H9 (cell line): Measurements from ENCODE around the gene PGF. TPM values are rescaled to one million over a fixed set of nuclear protein-coding genes. Genes with fewer than 3 reads are reported as not detected.

Experiments used
- DNase-seq: peaks from one replicate; pipeline ENCODE4 v3.0.0-alpha.2; 2017
- H2AFZ ChIP-seq: one replicate; pipeline ENCODE4 v1.6.1; 2013; ENCODE audit warnings: mild to moderate bottlenecking, low read length, control low read depth, moderate library complexity
- H2AK5ac ChIP-seq: 2 replicates; pipeline ENCODE4 v1.6.1; 2013; ENCODE audit warnings: low read length, control low read depth, mixed read lengths; ENCODE audit not compliant: insufficient read length
- H2BK120ac ChIP-seq: one replicate; pipeline ENCODE4 v1.6.1; 2013; ENCODE audit warnings: low read depth, mild to moderate bottlenecking, low read length, control low read depth, inconsistent platforms; ENCODE audit not compliant: poor library complexity, severe bottlenecking
- H2BK12ac ChIP-seq: 2 replicates; pipeline ENCODE4 v1.6.1; 2013; ENCODE audit warnings: low read length, control low read depth, mixed read lengths, low read depth; ENCODE audit not compliant: insufficient read length
- H2BK15ac ChIP-seq: 2 replicates; pipeline ENCODE4 v1.6.1; 2013; ENCODE audit warnings: low read depth, low read length, control low read depth
- H2BK20ac ChIP-seq: one replicate; pipeline ENCODE4 v1.6.1; 2013; ENCODE audit warnings: low read depth, mild to moderate bottlenecking, low read length, control low read depth, inconsistent platforms; ENCODE audit not compliant: poor library complexity, severe bottlenecking
- H2BK5ac ChIP-seq: 2 replicates; pipeline ENCODE4 v1.6.1; 2013; ENCODE audit warnings: low read length, control low read depth, mixed read lengths; ENCODE audit not compliant: insufficient read length
- H3K14ac ChIP-seq: 2 replicates; pipeline ENCODE4 v1.6.1; 2013; ENCODE audit warnings: low read length, control low read depth; ENCODE audit not compliant: insufficient read depth
- H3K18ac ChIP-seq: 2 replicates; pipeline ENCODE4 v1.6.1; 2013; ENCODE audit warnings: low read depth, mild to moderate bottlenecking, mixed read lengths, low read length, control low read depth; ENCODE audit not compliant: insufficient read length
- H3K23ac ChIP-seq: 2 replicates; pipeline ENCODE4 v1.6.1; 2013; ENCODE audit warnings: low read length, control low read depth, mixed read lengths, low read depth; ENCODE audit not compliant: insufficient read length
- H3K23me2 ChIP-seq: 2 replicates; pipeline ENCODE4 v1.6.1; 2013; ENCODE audit warnings: low read depth, mild to moderate bottlenecking, mixed read lengths, low read length, control low read depth; ENCODE audit not compliant: insufficient read length, poor library complexity, severe bottlenecking
- H3K27ac ChIP-seq: 2 replicates; pipeline ENCODE4 v1.5.1; 2013; ENCODE audit warnings: low read length, control low read depth, mixed read lengths, low read depth; ENCODE audit not compliant: insufficient read length
- H3K27me3 ChIP-seq: 2 replicates; pipeline ENCODE4 v1.6.1; 2013; ENCODE audit warnings: low read length, control low read depth, inconsistent platforms; ENCODE audit not compliant: insufficient read depth
- H3K4ac ChIP-seq: 2 replicates; pipeline ENCODE4 v1.6.1; 2013; ENCODE audit warnings: low read depth, mild to moderate bottlenecking, control low read depth, inconsistent platforms, low read length, moderate library complexity
- H3K4me1 ChIP-seq: 2 replicates; pipeline ENCODE4 v1.6.1; 2013; ENCODE audit warnings: low read length, control low read depth, inconsistent platforms; ENCODE audit not compliant: insufficient read depth
- H3K4me2 ChIP-seq: 2 replicates; pipeline ENCODE4 v1.6.1; 2013; ENCODE audit warnings: low read length, control low read depth, mixed read lengths; ENCODE audit not compliant: insufficient read length, insufficient read depth
- H3K56ac ChIP-seq: 2 replicates; pipeline ENCODE4 v1.6.1; 2013; ENCODE audit warnings: low read depth, mild to moderate bottlenecking, mixed read lengths, low read length, control low read depth; ENCODE audit not compliant: insufficient read length
- H3K79me1 ChIP-seq: 2 replicates; pipeline ENCODE4 v1.6.1; 2013; ENCODE audit warnings: low read depth, mild to moderate bottlenecking, moderate library complexity, low read length, control low read depth, inconsistent platforms; ENCODE audit not compliant: insufficient read depth, poor library complexity, severe bottlenecking
- H3K79me2 ChIP-seq: 2 replicates; pipeline ENCODE4 v1.6.1; 2013; ENCODE audit warnings: low read length, control low read depth, inconsistent platforms; ENCODE audit not compliant: insufficient read depth
- H3K9ac ChIP-seq: 2 replicates; pipeline ENCODE4 v1.6.1; 2013; ENCODE audit warnings: low read length, control low read depth, mixed read lengths; ENCODE audit not compliant: insufficient read length; ENCODE audit errors: extremely low read depth
- H3K9me3 ChIP-seq: one replicate; pipeline ENCODE4 v1.6.1; 2013; ENCODE audit warnings: low read depth, low read length, inconsistent platforms; ENCODE audit not compliant: control insufficient read depth
- H3T11ph ChIP-seq: one replicate; pipeline ENCODE4 v1.6.1; 2013; ENCODE audit warnings: mild to moderate bottlenecking, low read length, control low read depth, inconsistent platforms
- H4K20me1 ChIP-seq: one replicate; pipeline ENCODE4 v1.6.1; 2013; ENCODE audit not compliant: control insufficient read depth, insufficient read length, insufficient read depth
- H4K5ac ChIP-seq: 2 replicates; pipeline ENCODE4 v1.6.1; 2013; ENCODE audit warnings: low read depth, mild to moderate bottlenecking, mixed read lengths, low read length, control low read depth; ENCODE audit not compliant: insufficient read length
- H4K8ac ChIP-seq: replicated peaks from 2 replicates; pipeline ENCODE4 v1.6.1; 2013; ENCODE audit warnings: low read length, control low read depth, mixed read lengths, low read depth; ENCODE audit not compliant: insufficient read length
- H4K91ac ChIP-seq: 2 replicates; pipeline ENCODE4 v1.6.1; 2013; ENCODE audit warnings: low read depth, mild to moderate bottlenecking, moderate library complexity, mixed read lengths, low read length, control low read depth; ENCODE audit not compliant: insufficient read length
- H3K27ac Mint-ChIP-seq, 3 experiments: 2 replicates in 2 of 3; 3 replicates in 1 of 3; pipeline ENCODE4 v1.8.0; 2020 to 2021; ENCODE audit warnings: mixed read lengths in 3 of 3, mild to moderate bottlenecking in 1 of 3, moderate library complexity in 1 of 3
- H3K27me3 Mint-ChIP-seq: 2 replicates; pipeline ENCODE4 v1.8.0; 2021; ENCODE audit warnings: low read depth, mild to moderate bottlenecking, moderate library complexity, mixed read lengths
- H3K36me3 Mint-ChIP-seq, 3 experiments: 2 replicates in 2 of 3; 3 replicates in 1 of 3; pipeline ENCODE4 v1.8.0; 2020 to 2021; ENCODE audit warnings: low read depth in 3 of 3, mixed read lengths in 3 of 3; ENCODE audit not compliant: insufficient read depth in 1 of 3
- H3K4me1 Mint-ChIP-seq, 2 experiments: 2 replicates each; pipeline ENCODE4 v1.8.0; 2020; ENCODE audit warnings: mixed read lengths in 2 of 2
- H3K4me3 Mint-ChIP-seq, 2 experiments: 2 replicates in 1 of 2; 3 replicates in 1 of 2; pipeline ENCODE4 v1.8.0; 2020 to 2021; ENCODE audit warnings: mild to moderate bottlenecking in 2 of 2, mixed read lengths in 2 of 2, moderate library complexity in 1 of 2
- H3K9me3 Mint-ChIP-seq, 2 experiments: 2 replicates in 1 of 2; 3 replicates in 1 of 2; pipeline ENCODE4 v1.8.0; 2020; ENCODE audit warnings: mild to moderate bottlenecking in 2 of 2, mixed read lengths in 2 of 2, moderate library complexity in 1 of 2
- WGBS: extraction: QIAGEN DNeasy Blood & Tissue Kit; methylation state at CpG from one replicate; pipeline ENCODE4 v1.1.7; 2013; ENCODE audit warnings: missing lambda C conversion rate, low lambda C conversion rate, mixed read lengths; ENCODE audit not compliant: insufficient read length; ENCODE audit errors: extremely low coverage; 5-methylcytosine and 5-hydroxymethylcytosine counted together
- total RNA-seq: library from RNA; stranded (reverse); gene quantifications from 2 replicates; pipeline ENCODE4 v1.2.1, GENCODE V29; 2021
- TF ChIP-seq, protein P1 (sequence below): fragments of 200-600 bp; sonication (generic); conservative IDR thresholded peaks from 3 replicates; pipeline ENCODE4 v1.8.0; 2021; ENCODE audit warnings: antibody characterized with exemption, mild to moderate bottlenecking

Gene PGF
- total RNA-seq, 1 experiment from 2014 or later: 2.3 TPM

DNA sequence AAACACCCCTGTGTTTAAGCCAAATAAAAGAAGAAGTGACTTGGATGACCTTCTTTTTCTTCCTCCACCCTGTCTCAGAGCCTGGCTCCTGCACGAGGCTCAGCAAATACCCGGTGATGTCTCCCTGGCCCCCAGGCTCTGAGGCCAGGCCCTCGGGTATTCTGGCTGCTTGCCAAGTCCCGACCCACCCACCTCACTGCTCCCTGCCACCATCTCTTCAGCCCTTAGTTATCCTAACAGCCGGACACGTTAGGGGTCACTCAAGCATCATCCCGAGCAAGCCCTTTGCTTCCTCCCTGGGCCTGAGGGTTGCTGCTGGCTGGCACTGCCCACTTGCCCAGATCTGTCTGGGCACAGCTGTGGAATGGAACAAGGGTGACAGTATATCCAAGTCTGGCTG, 39.6 kb downstream of the PGF start:
- no peak overlapping the region for H2BK15ac ChIP-seq

More for the DNA sequence above, 39.6 kb downstream of the PGF start:
- H3K27ac Mint-ChIP-seq: no peak overlapping the region
- Histone ChIP-seq H3K79me2 (no peaks in the 10 kb centered on the region), H4K91ac (no peak overlapping the region), H3K9me3 (no peaks in the 10 kb centered on the region), H3K14ac (no peak overlapping the region), H3K4me2 (no peak overlapping the region), H2BK120ac (no peak overlapping the region), H3K4me1 (no peaks in the 10 kb centered on the region; the same call in 1 of the 2 replicates), H2BK20ac (no peak overlapping the region), H3T11ph (no peak overlapping the region), H3K27ac (no peak overlapping the region), H3K23me2 (no peaks in the 10 kb centered on the region), H3K18ac (no peak overlapping the region), H2BK5ac (no peak overlapping the region), H4K8ac (no peak overlapping the region), H3K56ac (no peak overlapping the region), H3K4ac (no peak overlapping the region), H3K27me3 (no peaks in the 10 kb centered on the region), H3K79me1 (no peaks in the 10 kb centered on the region), H2AK5ac (no peak overlapping the region), H2BK12ac (no peak overlapping the region), H2AFZ (no peak overlapping the region), H3K23ac (no peak overlapping the region), H4K5ac (no peak overlapping the region), H3K9ac (no peak overlapping the region), H4K20me1 (no peaks in the 10 kb centered on the region)
- peaks cover 0 to 6% (median 0%) of the 10 kb centered on the region in 3 experiments; a peak in 3 of 7 replicates for H3K36me3 Mint-ChIP-seq
- WGBS: no CpG with 5 or more reads among the region's 7 CpGs
- H3K27me3 Mint-ChIP-seq: no peaks in the 10 kb centered on the region; the same call in 1 of the 2 replicates
- no peaks in the 10 kb centered on the region for H3K9me3 Mint-ChIP-seq
- no peak overlapping the region for H3K4me3 Mint-ChIP-seq
- TF ChIP-seq, protein P1, sequence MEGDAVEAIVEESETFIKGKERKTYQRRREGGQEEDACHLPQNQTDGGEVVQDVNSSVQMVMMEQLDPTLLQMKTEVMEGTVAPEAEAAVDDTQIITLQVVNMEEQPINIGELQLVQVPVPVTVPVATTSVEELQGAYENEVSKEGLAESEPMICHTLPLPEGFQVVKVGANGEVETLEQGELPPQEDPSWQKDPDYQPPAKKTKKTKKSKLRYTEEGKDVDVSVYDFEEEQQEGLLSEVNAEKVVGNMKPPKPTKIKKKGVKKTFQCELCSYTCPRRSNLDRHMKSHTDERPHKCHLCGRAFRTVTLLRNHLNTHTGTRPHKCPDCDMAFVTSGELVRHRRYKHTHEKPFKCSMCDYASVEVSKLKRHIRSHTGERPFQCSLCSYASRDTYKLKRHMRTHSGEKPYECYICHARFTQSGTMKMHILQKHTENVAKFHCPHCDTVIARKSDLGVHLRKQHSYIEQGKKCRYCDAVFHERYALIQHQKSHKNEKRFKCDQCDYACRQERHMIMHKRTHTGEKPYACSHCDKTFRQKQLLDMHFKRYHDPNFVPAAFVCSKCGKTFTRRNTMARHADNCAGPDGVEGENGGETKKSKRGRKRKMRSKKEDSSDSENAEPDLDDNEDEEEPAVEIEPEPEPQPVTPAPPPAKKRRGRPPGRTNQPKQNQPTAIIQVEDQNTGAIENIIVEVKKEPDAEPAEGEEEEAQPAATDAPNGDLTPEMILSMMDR: no peak
- peaks cover 0 to 3% of the 10 kb centered on the region in 2 experiments; a peak in 1 of 4 replicates for H3K4me1 Mint-ChIP-seq
- no peak for DNase-seq
